Stimulated activated CD8-positive, alpha-beta memory T cell treated with anti-CD3 and anti-CD28 coated beads, Interleukin-15, amount 100 ng/mL, for 48 hours (primary cell): ENCODE measurements around the gene GPR17.

Experiments
- DNase-seq, 2 donors: peaks; one replicate each; pipeline ENCODE4 v3.0.0-alpha.2; 2020; ENCODE audit warnings: low read depth in 2 of 2

GPR17 gene, protein sequence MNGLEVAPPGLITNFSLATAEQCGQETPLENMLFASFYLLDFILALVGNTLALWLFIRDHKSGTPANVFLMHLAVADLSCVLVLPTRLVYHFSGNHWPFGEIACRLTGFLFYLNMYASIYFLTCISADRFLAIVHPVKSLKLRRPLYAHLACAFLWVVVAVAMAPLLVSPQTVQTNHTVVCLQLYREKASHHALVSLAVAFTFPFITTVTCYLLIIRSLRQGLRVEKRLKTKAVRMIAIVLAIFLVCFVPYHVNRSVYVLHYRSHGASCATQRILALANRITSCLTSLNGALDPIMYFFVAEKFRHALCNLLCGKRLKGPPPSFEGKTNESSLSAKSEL

DNA sequence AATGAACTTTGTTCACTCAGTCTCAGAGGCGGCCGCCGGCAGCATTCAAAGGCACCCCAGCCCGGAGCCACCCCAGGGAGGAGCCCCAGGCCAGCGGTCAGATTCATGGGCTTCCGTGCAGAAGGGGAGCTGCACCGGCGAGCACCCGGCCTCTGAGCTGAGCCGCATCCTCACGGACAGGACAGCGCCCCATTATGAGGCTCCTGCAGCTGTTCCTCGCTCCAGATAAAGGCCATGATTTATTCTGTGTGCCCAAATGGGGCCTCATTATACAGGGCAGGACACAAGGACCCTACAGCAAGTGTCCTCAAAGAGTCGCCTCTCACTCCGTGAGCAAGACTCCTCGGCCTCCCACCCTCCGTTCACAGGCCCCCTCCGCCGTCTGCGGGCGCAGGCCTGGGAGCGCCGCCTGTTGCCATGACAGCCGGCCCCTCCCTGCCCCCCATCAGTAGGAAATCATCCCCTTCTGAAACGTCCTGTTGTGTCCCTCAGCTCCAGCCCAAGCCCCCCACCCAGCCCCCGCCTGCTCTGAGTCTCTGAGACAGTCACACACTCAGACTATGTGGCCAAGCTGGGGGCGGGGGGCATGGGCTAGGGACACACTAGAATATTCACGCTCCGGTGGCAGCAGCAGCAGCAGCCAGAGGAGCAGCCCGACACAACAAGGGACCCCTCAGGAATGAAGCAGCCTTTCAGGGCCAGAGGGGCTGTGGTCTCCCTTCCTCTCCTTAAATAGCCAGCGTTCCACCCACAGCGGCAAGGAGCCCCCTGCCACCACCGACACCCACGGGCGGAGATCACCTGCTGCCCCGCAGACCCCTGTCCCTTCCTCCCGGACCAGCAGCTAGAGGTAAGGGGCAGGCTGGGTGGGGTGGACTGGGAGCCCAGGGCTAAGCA lies at the start of gene GPR17:
TSS of gene GPR17 (plus strand) at position 759 of the 897 bp plus-strand sequence. CDS start 4,583 bp downstream, outside the sequence.
- DNase-seq = no peak

DNA sequence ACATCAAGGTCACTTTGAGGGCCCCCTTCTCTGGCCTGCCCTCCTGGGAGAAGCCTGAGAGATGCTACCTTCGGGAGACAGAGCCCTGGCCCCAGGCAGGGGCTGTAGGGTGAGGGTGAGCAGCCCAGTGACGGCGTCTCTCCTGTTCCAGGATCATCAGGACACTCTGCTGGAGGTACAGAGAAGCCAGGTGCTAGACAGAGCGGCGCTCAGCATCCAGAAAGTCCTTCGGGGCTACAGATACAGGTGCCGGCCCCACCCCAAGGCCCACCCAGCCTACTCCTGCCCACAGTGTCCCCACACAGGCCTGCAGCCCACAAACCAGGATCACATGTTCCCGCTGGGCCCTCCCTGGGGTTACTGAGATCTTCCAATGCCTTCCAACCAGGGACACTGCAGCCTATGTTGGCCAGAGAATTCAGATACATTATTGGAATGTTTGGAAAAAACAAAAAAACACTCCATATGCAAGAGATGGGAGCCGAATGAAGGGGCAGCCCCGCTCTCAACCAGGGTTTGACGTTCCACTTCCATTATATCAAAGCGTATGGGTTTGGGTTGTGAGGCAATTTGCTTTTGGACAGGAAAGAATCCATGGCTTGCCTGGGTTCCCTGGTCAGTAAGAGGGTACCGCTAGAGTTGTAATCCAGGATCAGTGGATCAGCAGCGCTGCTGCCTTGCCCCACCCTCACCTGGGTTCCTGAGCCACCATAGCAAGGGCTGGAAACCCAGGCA lies 49.5 kb upstream of the GPR17 start:
- no peak for DNase-seq

DNA sequence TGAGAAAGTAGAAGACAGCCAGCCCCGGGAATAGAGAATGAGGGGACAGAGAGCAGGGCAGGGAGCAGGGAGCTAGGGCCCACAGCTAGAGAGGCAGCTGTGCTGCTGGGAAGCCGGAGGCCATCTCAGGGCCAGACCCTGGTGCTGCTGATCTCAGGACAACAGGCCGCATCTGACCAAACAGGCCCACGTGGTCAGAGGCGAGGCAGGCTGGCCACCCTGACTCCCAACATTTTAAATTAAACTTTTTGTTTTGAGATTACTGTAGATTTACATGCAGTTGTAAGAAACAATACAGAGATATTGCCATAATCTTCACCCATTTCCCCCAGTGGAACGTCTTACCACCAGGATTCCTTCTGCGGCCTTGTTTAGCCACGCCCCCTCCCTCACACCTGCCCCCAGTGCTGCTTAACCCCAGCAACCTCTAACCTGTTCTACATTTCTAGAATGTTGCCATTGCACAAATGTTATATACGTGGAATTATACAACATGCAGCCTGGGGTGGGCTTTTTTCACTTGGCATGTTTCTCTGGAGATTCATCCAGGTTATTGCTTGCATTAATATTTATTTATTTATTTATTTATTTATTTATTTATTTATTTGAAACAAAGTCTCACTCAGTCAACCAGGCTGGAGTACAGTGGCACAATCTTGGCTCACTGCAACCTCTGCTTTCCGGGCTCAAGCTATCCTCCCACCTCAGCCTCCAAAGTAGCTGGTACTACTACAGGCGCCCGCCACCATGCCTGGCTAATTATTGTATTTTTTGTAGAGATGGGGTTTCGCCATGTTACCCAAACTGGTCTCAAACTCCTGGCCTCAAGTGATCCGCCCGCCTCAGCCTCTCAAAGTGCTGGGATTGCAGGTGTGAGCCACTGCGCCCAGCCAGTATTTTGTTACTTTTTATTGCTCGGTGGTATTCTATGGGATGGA lies 48.6 kb upstream of the GPR17 start:
- no peak for DNase-seq

DNA sequence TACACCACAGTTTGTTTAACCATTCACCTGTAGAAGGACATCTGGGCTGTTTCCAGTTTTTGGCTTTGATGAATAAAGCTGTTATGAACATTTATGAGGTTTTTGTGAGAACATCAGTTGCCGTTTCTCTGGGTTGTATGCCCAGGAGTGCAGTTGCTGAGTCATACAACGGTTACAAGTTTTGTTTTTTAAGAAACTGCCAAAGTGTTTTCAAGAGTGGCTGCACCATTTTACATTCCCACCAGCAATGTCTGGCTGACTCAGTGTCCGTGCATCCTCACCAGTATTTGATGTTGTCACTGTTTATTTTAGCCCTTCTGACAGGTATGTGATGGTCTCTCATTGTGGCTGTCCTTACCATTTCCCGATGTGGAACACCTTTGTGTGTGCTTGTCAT lies 48.0 kb upstream of the GPR17 start:
- no peak for DNase-seq

DNA sequence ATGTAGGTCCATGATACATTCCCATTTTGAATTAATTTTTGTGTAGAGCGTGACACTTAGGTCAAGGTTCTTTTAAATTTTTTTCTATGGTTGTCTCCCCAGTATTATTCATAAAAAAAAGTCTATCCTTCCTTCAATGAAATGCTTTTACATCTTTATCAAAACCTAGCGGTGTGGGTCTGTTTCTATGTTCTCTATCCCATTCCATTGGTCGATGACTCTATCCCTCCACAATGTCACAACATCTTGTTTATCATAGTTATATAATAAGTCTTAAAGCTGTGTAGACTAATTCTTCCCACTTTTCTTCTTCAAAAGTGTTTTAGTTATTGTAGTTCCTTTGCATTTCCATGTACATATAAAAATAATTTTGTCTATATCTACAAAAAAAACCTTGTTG lies 47.2 kb upstream of the GPR17 start:
- DNase-seq = no peak

DNA sequence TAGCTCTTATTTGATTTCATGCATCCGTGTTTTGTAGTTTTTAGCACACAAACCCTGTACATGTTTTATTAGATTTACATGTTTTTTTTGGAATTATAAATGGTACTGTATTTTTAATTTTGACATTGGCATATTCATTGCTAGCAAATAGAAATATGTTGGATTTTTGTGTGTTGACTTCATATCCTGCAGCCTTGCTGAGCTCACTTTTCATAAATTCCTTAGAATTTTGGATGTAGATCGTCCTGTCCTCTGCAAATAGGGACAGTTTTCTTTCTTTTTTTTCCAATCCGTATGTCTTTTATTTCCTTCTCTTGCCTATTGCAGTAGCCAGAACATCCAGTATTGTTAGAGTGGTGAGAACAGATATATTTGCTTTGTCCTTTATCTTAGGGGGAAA lies 46.7 kb upstream of the GPR17 start:
- DNase-seq = no peak

DNA sequence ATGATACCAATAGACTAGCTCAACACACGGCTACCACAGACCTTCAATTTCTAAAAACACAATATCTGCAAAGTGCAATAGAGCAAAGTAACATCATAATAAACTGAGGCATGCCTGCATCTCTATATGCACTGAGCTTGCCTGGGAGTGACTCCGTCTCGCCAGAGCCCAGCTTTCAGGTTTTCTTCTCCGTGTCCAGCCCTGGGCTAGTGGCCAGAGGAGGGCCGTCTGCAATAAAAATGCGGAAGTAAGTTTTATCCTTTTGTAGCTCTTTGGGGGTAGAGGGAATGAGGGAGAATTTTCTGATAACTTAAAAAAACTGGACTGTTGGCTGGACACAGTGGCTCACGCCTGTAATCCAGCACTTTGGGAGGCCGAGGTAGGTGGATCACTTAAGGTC lies 41.0 kb upstream of the GPR17 start:
- no peak for DNase-seq

DNA sequence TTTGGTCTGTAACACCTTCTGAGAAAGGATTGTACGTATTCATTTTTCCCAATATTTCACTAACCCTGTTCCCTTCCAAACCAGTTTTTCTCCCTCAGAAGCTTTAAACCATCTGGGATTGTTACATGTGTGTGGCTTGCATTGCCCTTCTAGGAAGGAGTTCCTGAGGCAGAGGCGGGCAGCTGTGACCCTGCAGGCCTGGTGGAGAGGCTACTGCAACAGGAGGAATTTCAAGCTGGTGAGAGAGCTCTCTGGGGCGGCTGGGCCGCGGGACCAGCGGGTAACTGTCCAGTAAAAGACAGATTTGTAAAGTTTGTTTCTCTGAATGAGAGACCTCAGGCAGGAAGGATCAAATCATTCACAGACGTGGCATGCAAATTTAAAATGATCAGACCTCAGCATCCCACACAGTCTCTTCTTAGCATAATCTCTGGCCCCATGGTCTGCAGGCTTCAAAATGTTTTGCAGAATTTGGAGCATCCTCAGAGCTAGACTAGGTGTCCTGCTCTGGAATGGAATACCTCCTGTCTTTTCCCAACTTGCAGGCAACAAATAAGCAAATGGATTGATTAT lies 40.2 kb upstream of the GPR17 start:
- no peak for DNase-seq

DNA sequence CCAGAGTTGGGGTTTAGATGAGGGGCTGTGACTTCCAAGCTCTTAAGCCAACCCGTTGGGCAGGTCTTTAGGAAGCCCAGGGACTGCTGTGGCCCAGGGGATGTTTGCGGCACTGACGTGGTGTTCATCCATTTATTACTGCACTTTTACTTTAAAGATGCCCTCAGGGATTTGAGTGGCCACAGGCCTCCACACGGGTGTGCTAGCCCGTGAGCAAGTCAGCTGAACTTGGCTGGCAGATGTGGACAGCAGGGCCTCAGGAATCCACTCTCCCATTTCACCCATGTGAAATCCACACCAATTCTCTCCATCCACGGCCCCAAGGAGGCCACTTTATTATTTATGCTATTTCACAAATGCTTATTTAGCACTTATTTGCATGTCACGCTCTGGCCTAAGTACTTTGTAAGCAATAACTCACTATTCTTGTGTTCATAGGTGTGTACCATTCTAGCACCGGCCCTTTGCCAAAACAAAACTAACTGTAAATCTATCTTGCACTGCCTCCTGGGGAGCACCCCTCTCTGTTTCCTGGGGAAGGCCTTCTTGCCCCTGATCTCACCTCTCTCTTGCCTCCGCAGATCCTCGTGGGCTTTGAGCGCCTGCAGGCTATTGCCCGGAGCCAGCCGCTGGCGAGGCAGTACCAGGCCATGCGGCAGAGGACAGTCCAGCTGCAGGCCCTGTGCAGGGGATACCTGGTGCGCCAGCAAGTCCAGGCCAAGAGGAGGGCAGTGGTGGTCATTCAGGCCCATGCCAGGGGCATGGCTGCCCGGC lies 39.1 kb upstream of the GPR17 start:
- no peak for DNase-seq

DNA sequence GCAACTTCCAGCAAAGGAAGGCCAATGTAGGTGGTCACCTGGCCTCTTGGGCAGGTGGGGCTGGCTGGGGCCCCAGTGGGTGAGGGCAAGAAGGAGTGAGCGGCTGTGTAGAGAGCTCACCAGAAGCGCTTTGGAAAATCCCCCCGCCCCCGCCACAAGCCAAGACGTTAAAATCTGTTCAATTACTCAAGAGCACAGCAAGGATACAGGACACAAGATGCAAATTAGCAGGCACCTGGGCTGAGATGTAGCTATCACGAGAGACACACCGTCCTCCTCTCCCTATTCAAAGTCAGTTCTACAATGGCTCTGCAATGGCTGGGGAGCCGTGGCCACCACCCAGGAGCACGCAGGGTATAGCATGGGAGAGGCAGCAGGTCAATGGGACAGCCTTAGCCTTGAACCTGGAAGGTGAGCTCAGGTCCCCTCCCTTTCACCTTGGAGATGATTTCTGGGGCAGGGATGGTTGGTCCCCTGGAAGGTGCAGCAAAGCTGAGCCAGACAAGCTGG lies 38.5 kb upstream of the GPR17 start:
- no peak for DNase-seq

DNA sequence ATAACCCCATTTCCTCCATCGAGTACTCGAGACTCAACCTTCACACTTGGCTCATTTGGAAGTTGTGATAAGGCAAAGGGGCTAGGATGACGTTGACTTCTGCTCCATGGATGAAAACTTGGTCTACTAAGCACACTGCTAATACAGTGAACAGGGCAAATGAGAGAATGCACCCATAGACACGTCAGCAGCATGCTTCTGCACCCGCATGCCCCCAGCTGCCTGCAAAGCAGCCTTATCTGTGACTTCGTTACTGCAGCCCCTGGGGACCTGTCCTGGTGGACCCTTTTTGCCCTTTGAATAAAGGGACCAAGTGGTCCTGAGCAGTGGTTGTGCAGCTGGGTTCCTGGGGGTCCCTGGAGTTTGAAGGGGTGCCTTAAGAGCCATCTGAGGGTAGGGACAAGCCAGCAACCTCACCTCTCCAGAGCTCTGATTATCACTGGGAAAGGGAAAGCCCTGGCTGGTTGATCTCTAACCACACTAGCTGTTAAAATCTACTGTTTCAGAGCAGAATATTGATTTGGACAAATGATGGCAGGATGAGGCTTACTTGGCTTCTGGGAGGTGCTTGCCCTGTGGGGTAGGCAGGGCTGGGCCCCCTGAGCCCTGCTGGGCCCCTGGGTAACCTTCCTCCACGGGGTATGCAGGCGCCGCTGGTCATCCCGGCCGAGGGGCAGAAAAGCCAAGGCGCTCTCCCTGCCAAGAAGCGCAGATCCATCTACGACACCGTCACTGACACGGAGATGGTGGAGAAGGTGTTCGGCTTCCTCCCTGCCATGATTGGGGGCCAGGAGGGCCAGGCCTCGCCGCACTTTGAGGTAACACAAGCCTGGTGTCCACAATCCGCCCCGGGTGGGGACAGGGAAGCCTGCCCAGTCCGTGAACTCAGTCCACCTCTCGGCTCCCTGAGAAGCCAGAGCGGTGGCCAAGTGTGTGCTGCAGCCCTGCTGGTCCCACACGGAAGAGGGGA lies 37.6 kb upstream of the GPR17 start:
- DNase-seq = no peak

DNA sequence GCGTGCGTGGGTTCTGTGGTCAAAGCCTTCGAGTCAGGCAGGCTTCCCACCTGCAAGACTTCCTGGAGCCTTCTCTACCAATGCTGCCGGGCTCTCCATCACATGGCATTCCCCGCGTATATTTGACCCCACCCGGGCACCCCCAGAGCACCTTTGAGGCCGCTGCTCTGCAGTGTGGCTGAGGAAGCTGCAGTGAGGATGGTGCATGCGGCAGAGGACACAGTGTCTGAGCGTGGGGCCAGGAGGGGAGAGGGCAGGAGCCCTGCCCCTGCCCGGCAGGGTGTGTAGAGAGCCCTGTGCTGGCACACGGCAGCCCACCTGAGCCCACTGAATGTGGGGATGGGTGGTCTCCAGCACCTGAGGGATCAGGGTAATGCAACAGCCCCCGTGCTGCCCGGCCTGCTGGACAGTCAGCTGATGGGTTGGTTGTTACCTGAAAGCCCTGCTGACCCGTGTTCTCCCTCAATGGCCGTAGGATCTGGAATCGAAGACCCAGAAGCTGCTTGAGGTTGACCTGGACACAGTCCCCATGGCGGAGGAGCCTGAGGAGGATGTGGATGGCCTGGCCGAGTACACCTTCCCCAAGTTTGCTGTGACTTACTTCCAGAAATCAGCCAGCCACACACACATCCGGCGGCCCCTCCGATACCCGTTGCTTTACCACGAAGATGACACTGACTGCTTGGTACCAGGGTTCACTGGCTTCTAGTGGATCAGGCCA lies 36.8 kb upstream of the GPR17 start:
- no peak for DNase-seq

DNA sequence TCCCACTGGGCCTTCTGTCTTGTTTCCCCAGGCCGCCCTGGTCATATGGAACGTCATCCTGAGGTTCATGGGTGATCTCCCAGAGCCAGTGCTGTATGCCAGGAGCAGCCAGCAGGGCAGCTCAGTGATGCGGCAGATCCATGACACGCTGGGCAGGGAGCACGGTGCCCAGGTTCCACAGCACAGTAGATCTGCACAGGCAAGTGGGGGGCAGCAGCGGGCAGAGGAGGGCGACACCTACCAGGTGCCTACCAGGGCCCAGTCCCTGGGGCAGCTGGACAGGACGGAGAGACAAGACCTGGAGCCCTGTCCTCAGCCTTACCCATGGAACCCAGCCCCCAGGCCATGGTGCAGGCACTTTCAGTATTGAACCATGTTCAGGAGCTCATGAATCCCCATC lies 36.1 kb upstream of the GPR17 start:
- DNase-seq = no peak

DNA sequence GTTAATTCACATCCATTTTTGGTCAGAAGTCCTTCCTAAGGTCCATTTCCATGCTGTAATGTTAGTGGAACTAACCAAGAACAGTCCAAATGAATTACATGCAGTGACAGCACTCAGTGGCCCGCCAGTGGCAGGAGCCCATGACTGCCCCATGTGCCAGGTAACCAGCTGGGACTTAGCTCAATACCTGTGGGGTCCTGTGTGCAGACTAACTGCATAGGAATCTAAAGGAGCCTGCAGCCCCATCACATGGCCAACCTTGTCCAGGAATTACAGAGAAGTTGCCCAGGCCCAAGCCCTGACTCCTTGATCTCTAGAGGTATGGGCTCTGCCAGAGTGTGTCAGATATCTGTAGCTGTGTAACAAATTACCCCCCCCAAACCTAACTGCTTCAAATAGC lies 35.4 kb upstream of the GPR17 start:
- no peak for DNase-seq

DNA sequence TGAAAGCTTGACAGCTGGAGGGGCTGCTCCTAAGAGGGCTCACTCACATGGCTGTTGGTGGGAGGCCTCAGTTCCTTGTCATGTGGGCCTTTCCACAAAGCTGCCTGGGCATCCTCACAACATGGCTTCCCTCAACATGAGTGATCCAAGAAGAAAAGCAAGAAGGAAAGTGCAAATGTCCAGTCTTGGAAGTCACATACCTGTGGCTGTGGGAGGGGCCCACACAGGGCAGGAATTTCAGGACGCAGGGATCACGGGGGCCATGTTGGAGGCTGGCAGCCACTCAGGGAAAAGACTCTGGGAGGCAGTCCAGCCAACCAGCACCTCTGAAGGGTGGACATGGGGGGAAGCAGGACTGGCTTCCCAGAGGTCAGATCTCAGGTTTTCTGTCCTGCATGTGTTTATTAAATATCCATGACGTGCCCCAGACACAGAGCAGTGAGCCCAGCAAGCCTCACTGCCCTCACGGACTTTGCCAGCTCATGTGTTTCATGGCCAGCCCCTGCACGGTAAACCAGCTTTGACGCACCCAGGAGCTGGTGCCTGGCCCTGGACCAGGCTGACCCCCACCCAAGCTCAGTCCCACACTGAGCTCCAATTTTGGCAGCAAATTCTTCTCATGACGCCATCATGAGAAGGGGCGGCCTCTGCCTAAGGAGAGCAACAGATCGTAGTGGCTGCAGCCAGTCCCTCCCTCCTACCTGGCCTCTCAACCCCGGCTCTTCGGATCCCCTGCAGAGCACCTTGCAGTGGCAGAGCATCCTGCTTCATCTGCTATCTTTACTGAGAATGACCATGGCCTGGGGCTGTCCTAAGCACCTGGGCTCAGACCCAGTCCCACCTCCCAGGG lies 34.7 kb upstream of the GPR17 start:
- DNase-seq = no peak

DNA sequence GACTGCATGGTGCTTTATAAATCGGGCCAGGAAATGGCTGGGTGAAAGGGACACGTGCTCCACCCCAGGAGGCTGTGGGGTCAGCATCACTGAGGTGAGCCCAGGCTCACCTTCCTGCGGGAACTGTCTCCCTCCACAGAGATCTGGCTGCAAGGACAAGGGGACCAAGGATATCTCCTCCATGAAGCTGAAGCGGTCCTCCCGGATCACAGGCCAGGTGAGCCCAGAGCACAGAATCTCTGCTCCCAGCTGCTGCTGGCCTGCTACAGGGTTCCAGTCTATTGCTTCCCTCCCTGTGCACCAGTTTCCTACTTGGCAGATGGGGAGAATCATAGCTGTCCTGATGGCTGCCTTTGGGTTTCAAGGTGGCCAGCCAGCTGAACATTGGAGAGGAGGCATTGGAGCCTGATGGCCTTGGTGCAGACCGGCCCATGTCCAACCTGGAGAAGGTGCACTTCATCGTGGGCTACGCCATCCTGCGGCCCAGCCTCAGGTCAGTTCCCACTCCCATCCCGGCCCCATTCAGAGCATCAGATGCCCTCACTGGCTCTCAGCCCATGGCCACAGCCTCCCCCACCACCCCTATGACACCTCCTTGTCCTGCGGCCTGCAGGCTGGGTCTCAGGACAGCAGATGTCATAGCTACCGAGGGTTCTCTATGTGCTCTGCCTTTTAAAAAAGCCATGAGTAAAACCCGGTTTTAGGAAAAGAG lies 33.7 kb upstream of the GPR17 start:
- no peak for DNase-seq
